Mammary epithelial cell (primary cell): ENCODE data around the gene PRR7.
"Not testable (repeated sequence)": the region's sequence is repeated elsewhere in the genome, so short reads cannot be mapped to it uniquely, and the experiment has no call there.

Experiments used
- EZH2 ChIP-seq: IDR thresholded peaks from 2 replicates; pipeline ENCODE4 v1.6.1; 2012; ENCODE audit warnings: low read length, inconsistent platforms, borderline replicate concordance
- TF ChIP-seq, protein P1 (sequence below), 2 donors: IDR thresholded peaks in 1 of 2; conservative IDR thresholded peaks in 1 of 2; 2 replicates each; pipeline ENCODE4 v1.5.1; 2011 to 2012; ENCODE audit warnings: inconsistent platforms in 2 of 2, low read length in 2 of 2, mild to moderate bottlenecking in 2 of 2, control low read depth in 1 of 2, low read depth in 1 of 2; ENCODE audit not compliant: insufficient read depth in 1 of 2; ENCODE audit errors: extremely low read depth in 1 of 2

GRCh38 chr5:177420472-177420871 is 26.1 kb upstream of the PRR7 start:
- TF ChIP-seq, protein P1, sequence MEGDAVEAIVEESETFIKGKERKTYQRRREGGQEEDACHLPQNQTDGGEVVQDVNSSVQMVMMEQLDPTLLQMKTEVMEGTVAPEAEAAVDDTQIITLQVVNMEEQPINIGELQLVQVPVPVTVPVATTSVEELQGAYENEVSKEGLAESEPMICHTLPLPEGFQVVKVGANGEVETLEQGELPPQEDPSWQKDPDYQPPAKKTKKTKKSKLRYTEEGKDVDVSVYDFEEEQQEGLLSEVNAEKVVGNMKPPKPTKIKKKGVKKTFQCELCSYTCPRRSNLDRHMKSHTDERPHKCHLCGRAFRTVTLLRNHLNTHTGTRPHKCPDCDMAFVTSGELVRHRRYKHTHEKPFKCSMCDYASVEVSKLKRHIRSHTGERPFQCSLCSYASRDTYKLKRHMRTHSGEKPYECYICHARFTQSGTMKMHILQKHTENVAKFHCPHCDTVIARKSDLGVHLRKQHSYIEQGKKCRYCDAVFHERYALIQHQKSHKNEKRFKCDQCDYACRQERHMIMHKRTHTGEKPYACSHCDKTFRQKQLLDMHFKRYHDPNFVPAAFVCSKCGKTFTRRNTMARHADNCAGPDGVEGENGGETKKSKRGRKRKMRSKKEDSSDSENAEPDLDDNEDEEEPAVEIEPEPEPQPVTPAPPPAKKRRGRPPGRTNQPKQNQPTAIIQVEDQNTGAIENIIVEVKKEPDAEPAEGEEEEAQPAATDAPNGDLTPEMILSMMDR (conservative IDR thresholded peaks at IDR 0.05 in 1 of 2, IDR thresholded peaks at IDR 0.05 in 1 of 2; ENCODE audit: extremely low read depth in 1 of 2, insufficient read depth in 1 of 2, low read depth in 1 of 2, low read length in 2 of 2), result not testable (repeated sequence)
- TF ChIP-seq EZH2, result not testable (repeated sequence)
